Measurements from ENCODE around the gene OOEP.

Gene OOEP

DNA sequence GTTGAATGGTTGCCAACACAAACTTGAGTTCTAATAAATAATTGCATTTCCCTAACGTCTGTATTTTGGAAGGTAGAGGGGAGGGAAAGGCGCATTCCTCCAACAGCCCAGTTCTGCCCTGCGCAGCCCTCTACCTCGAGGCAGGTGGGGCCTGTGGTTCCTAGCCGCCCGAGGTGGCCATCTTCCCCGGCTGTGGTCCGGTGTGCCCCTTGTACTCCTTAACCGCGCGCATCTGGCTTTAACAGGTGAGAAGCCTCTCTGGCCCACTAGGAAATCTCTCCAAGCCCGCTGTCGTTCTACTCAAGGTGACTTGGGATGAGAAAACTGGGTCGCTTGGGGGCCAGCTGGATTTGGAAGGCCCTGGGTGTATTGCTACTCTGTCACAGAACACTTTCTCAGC is 5.6 kb downstream of the OOEP start:
- DNase-seq = no peak

DNA sequence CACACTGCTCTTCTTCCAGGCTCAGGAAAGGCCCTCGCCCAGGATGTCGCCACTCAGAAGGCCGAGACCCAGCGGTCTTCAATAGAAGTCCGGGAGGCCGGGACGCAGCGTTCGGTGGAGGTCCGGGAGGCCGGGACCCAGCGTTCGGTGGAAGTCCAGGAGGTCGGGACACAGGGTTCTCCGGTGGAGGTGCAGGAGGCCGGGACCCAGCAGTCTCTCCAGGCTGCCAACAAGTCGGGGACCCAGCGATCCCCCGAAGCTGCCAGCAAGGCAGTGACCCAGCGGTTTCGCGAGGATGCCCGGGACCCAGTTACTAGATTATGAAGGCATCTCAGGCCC is 6.2 kb downstream of the OOEP start:
- DNase-seq = no peak

- no peak for DNase-seq
Observed at GRCh38 chr6:73362869-73363536, 6.7 kb downstream of the OOEP start.

DNA sequence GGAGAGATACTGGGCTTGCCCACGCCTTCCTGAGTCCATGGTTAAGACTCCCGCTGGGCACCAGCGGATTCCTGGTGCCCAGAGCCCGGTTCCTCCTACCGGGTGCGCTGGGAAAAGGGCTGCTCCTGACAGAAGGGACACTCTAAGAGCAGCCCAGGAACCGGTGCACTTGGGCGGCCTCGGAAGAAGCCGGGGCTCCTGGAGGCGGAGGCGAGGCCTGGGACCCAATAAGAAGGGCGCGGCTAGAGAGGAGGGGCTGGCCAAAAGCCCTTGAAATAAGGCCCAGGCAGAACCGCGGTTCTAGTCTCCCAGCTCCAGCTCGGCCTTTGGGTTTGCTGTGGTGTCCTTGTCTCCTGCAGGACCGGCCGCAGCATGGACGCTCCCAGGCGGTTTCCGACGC is 7.3 kb downstream of the OOEP start, which contains the start of gene KHDC3L:
TSS of gene KHDC3L (plus strand) at position 301 of the 400 bp plus-strand sequence. CDS start at position 373, 72 bp downstream.
- no peak for DNase-seq

DNA sequence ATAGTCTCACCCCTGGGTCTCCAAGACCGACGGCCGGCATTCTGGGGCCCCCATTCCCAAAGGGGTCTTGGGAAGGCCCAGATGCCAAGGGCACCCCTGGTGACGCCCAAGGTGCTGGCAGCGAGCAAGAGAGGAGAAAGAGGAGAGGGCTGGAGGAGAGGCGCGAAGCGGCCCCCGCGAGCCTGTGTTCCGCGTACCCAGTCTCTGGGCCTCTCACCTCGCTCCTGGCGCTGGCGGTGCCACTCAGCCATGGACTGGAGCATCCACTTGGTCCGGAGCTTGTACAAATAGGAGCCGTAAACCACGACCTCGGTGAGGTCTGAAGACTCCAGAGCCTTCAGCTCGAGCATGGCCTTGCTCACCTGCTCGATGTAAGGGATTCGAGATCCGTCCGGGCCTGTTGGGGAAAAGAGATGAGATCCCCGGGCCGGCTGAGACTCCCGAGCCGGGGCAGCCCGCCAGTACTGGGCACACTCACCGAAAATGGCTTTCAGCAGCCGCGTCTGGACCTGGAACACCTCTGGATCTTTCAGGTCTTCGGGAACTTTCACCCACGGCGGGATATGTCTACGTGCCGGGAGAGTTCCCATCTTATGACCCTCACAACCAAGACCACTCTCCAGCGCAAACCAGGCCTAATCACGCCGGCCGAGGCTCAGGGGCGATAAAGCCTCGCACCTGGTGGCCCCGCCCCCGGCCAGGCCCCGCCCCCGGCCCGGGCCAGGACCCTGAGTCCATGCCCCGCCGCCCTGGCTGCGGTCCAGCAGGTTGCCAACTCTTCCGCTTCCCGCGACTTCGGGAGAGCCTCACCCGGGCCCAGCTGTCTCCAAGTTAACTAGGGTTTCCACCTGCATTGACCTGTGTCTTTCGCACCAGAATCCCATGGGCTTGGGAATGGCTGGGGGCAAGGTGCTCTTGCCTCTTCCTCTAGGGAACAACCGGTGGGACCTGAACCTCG is 15.8 kb downstream of the OOEP start, which contains the start of gene DPPA5:
TSS of gene DPPA5 (minus strand) at position 641 of the 958 bp plus-strand sequence. CDS start at position 590, 51 bp downstream.
- DNase-seq = no peak

GRCh38 chr6:73349311-73349710 is 20.4 kb downstream of the OOEP start:
- DNase-seq = no peak

- no peak for DNase-seq
Observed at GRCh38 chr6:73348550-73349204, 21.0 kb downstream of the OOEP start.

- DNase-seq = no peak
Observed at GRCh38 chr6:73343164-73343563, 26.5 kb downstream of the OOEP start.

GRCh38 chr6:73342174-73342573 is 27.5 kb downstream of the OOEP start:
- DNase-seq = no peak

- DNase-seq = no peak
Observed at GRCh38 chr6:73341335-73341734, 28.4 kb downstream of the OOEP start.

GRCh38 chr6:73340048-73340447 is 29.6 kb downstream of the OOEP start:
- no peak for DNase-seq

DNA sequence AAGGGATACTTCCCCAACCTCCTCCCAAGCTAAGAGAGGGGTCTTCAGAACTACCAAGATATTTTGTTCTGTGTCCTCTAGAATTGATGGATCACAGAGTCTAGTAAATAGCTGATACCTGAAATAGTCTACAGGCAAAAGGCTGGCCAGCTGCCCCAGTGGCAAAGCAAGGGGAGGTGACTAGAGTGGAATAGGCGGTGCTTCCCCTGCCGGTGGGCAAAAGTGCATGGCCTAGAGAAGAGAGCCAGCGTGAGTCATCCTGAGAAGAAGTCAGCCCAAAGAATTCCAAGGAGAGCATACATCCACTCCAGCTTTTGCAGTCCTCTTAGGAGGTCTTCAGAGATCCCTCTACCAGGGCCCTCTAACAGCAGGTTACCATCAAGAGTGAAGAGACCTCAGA is 30.4 kb downstream of the OOEP start:
- DNase-seq = no peak

GRCh38 chr6:73329201-73329600 is 40.5 kb downstream of the OOEP start:
- no peak for DNase-seq

DNA sequence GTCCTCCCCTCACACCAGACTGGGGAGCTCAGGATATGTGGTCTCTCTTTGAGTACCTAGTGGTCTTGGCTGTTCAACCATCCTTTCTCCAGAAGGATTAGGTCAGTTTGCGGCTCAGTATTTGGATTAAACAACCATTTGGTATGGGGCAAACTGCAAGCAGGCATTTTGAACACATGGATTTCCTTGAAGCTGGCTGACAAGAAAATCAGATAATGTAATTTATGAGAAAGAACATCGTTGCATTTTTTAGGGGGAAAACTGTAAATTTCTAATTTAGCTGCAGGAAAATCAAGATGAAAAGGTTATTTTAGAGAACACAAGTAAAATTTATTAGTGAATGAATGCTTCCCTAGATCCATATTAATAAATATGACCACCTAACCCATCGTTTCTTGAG is 40.9 kb downstream of the OOEP start:
- DNase-seq = no peak

GRCh38 chr6:73325656-73326055 is 44.0 kb downstream of the OOEP start:
- DNase-seq = no peak

DNA sequence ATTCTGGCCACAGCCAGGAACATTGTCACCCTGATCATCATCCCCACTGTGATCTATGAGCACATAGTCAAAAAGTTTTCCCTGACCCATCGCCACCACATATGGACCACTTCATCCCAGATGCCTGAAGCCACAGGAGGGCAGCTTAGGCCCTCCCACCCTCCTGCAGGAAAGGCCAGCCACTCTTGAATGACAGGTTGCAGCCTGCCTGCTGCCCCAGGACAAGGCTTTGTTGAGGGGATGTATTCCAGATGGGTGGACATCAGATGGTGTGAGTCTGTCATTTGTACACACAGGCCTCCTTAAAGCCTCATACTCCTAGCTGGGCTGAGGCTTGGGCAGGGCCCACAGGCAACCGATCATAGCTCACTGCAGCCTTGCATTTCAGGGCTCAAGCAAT is 46.4 kb downstream of the OOEP start:
- no peak for DNase-seq
